Fibroblast of villous mesenchyme (primary cell): ENCODE measurements around the gene BSCL2. TPM values are rescaled to one million over a fixed set of nuclear protein-coding genes. Genes with fewer than 3 reads are reported as not detected.
"Not testable (repeated sequence)": the region's sequence is repeated elsewhere in the genome, so short reads cannot be mapped to it uniquely, and the experiment has no call there.

Experiments used
- DNase-seq: peaks from one replicate; pipeline ENCODE4 v3.0.0-alpha.2; 2010; ENCODE audit warnings: low read depth
- H3K4me3 ChIP-seq: 2 replicates; pipeline ENCODE4 v1.5.1; 2011; ENCODE audit warnings: low read depth, mild to moderate bottlenecking, low read length
- CTCF ChIP-seq: IDR thresholded peaks from 2 replicates; pipeline ENCODE4 v1.5.1; 2012; ENCODE audit warnings: low read depth, mild to moderate bottlenecking, low read length; ENCODE audit not compliant: insufficient read depth
- total RNA-seq: library from RNA; depleted of rRNA; stranded (reverse); fragments of >200 nt; gene quantifications from 2 replicates; pipeline ENCODE4 v1.2.3, GENCODE V29; 2012

The BSCL2 gene
- total RNA-seq, 1 donor: 53.5 TPM

- no peak for TF ChIP-seq CTCF
- no peak for DNase-seq
Observed at GRCh38 chr11:62702246-62702645, 5.0 kb downstream of the BSCL2 start.

DNA sequence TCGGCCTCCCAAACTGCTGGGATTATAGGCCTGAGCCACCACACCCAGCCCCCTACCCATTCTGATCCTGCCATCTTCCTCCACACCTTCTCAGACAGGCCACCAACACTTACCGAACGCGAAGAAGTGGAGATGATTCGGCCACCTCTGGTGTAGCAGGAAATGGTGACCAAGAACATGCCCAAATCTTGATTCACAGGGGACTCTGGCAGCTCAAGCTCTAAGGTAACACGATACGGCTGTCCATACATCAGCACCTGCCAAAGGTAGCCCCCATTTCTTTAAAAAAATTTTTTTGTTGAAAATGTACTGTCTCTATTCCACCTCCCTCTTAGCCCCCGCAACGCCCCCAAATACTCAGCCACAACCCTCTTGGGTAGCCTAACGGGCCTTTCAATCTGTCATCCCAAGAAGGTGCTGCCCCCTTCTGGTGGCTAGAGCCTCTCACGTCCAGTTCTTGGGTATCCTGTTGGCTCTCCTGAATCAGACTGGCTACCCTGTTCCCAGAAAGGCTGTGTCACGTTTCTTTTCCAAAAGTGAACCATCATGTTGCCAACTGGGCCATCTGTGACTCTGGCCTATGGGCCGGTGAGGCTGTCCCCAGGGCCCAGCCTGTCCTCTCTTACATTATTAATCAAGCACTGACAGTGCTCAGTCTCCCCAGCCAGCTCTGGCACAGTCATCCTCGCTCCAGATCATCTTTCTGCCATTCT is 12.6 kb downstream of the BSCL2 start:
- peak; percentile 85 for DNase-seq
- no peak overlapping the region for H3K4me3 ChIP-seq
- TF ChIP-seq CTCF: peak; percentile 93

More at GRCh38 chr11:62702246-62702645, 5.0 kb downstream of the BSCL2 start:
- H3K4me3 ChIP-seq: no peak overlapping the region

GRCh38 chr11:62693624-62694023 is 13.6 kb downstream of the BSCL2 start:
- DNase-seq, H3K4me3 ChIP-seq: not testable (repeated sequence)

GRCh38 chr11:62689421-62690183 is 17.6 kb downstream of the BSCL2 start, which contains the start of gene LRRN4CL:
LRRN4CL (minus strand) TSS chr11:62689530; CDS start chr11:62688508, 1,022 bp downstream.
- DNase-seq: peak; percentile 93
- no peak for TF ChIP-seq CTCF
- H3K4me3 ChIP-seq: peak within 1 kb of the TSS; percentile 36

DNA sequence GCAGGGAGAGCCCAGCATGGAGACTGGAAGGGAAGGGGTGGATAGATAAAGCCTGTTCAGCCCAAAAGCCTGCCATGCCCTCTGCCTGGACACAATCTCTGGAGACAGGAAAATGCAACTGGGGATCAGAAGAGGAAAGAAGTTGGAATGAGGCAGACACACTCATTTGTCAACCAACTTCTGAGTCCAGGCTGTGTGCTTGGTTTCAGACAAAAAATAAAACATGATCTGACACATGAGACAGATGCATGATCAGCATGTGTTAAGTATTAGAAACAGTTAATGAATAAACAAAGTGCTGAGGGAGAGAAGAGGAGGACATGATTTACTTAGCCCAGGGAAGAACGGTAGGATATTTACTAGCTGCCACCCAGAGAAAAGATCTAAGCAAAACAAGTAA is 18.7 kb downstream of the BSCL2 start:
- H3K4me3 ChIP-seq: peak overlapping the region; percentile 27
- DNase-seq: peak; percentile 18
- no peak for TF ChIP-seq CTCF

DNA sequence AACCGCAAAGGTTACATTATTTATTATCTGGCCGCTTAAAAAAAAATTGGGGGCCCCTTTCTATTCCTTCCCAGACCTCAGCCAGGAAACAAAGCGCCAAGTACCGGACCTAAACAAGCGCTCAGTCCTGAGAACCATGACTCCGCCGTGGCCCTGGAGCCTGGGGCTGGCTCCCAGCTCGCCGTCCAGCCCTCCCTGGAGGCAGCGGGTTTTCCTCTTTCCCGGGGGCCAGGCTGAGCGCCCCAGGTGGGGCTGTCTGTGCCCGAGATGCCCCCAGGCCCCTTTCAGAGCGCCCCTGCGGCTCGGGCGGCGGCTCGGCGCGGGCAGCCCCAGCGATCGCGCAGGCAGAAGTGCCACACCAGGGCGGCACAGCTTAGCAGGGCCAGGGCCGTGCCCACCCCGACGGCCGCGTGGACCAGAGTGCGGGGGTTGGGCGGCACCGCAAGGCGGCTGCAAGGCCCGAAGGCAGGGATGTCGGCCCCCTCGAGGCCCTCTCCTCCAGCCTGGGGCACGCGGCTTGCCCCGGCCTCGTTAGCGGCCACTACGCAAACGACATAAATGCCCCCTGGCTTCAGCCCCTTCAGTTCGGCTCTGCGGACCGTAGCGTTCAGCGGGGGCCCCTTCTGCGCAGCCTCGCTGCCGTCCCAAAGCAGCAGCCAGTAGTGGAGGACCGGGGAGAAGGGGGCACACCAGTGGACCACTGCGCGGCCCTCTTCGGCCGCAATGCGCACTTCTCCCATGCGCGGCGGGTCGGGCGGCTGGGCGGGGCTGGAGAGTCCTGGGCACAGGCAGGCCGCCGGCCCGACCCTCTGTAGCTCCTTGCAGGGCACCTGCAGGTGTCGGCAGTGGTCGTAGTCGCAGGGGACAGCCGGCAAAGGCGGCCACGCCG is 19.5 kb downstream of the BSCL2 start:
- no peak for TF ChIP-seq CTCF
- H3K4me3 ChIP-seq: peak overlapping the region; percentile 27
- DNase-seq: no peak

- no peak for TF ChIP-seq CTCF
- no peak for DNase-seq
- no peak overlapping the region for H3K4me3 ChIP-seq
Observed at GRCh38 chr11:62682518-62682917, 24.7 kb downstream of the BSCL2 start.
